HG03521 (cell line): ENCODE measurements around the gene SORBS2.
"Not testable (repeated sequence)": the region's sequence is repeated elsewhere in the genome, so short reads cannot be mapped to it uniquely, and the experiment has no call there.

ENCODE experiments used
- ATAC-seq: cut with Tn5 transposase; IDR thresholded peaks from one replicate; pipeline ENCODE4 v1.9.1; 2021; ENCODE audit warnings: mild to moderate bottlenecking, moderate library complexity; ENCODE audit not compliant: unreplicated experiment

The SORBS2 gene

GRCh38 chr4:185811509-185812364 is at the start of gene SORBS2:
TSS of gene SORBS2 (minus strand) at chr4:185812194. CDS start at chr4:185690571, 121,623 bp downstream.
- ATAC-seq, result peak; percentile 85

DNA sequence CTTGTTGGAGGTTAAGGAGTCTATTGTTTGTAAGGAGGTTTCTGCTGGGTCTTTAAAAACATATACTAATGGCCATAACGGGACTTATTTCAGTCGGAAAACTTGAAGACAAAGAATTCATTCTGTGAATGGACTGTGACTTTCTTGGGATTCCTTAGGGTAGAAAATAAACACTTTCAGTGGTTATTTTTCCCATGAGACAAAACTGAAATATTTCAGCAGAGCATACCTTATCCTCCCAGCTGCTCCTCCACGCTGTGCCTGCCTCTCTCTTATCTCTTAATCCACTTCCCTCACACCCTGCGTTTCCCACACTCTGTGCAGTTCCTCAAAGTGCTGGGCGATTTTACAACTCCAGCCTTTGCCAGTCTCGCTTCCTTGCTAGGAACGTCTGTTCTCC is 47.1 kb upstream of the SORBS2 start:
- ATAC-seq, result no peak

DNA sequence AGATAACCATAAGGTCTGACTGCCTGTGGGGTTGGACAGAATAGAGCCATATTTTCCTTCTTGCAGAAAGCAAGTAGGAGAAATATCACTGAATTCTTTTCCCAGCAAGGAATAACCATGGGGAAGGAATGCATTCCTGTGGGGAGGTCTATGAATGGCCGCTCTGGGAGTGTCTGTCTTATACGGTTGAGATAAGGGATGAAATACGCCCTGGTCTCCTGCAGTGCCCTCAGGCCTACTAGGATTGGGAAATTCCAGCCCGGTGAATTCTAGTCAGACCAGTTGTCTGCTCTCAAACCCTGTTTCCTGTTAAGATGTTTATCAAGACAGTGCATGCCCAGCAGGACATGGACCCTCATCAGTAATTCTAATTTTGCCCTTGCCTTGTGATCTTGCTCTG is 45.6 kb upstream of the SORBS2 start:
- ATAC-seq, result not testable (repeated sequence)

DNA sequence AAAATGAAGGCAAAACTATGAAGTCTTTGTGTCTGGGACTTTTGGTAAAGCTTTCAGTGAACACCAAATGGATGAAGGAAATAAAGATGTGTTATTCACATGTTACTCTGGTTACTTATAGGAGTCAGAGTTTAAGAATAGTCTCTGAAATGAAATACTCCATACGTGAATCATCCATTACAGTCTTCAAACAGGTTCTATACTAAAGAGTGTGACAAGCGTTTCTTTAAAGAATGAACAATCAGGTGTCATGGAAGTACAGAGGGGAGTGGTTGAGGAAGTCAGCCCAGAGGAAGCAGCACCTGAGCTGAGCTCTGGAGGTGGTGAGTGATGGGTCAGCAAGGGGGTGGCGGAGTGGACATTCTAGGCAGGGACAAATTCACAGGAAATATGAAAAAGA is 41.8 kb upstream of the SORBS2 start:
- ATAC-seq, result no peak

DNA sequence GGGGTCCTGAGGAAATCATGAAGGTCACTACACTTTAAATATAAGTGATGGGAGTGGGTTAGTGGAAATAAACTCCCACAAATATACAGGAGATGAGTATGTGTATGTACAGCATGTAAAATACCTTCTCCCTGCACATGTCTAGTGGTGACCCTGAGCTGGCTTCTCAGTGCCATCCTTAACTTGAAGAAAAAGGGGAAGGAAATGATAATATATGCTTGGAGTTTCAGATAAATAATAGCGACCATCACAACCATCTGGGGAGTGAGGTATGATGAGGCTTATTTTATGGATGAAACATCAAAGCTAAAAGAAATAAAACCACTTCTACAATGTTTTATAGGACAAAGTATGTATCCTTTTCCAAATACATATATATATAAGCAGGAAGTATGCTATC is 41.0 kb upstream of the SORBS2 start:
- ATAC-seq, result no peak

DNA sequence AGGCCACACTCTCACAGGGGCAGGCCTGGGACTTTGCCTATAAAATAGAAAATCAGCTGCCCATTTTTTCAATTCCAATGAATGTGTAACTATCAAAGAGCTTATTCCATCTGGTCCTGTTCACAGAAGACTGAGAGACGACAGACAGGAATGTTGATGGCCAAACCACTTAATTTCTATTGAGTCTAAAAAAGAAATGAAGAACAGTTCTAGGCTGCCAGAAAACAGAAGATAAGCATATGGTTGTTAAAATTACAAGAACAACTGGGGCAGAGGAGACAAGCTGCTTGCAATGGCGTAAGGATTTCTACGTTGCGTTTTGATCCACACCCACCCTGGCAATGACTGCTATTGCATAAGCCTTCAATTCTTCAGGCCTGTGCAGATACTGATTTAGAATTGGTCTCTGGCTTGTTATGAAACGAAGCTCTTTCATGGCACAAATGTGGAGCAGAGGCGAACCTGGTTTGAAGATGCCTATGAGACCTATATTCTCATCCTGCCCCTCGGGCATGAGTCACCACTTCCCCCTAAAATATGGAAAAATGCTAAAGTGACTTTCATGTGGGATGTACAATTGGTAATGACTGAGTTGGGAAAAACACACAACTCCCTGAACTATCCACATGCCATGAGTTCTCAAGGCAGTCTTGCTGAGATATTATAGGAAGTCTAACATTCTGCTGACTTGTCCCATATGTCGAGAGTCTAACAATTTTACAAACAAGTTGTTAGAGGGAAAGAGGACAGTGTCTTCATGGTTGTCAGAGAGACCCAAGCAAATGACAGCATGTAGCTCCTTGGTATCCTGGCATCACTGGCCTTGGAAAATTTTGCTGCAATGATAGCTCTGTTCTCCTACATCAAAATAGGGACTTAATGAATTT is 37.9 kb upstream of the SORBS2 start:
- no peak for ATAC-seq

GRCh38 chr4:185847352-185848097 is 35.5 kb upstream of the SORBS2 start:
- no peak for ATAC-seq

DNA sequence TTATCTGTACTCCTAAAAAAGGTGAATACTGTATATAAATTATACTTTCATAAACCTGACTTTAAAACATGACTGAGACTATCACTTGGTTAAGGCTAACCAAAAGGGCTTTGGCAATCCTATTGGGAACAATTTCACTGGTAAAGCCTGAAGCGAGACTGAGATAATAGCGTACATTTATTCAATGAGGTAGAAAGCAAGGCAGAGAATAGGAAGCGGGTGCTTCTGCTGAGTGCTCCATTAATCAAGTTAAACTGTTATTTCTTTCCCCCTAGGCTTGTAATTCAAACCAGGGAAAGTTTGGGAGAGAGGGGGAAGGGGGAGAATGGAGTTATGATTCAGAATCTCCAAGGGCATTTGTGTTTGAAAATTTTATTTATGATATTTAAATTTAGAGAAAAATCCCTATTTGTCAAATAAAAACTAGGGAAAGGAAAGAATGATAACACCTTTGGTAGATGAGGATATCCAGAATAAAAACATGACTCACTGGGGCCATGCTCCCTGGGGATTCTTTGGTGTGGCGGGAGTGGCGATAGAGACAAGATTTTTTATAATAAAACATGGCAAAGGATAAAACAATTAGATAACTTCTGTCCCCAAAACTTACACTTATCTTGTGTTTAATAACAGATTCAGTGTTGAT is 34.6 kb upstream of the SORBS2 start:
- ATAC-seq, result no peak

DNA sequence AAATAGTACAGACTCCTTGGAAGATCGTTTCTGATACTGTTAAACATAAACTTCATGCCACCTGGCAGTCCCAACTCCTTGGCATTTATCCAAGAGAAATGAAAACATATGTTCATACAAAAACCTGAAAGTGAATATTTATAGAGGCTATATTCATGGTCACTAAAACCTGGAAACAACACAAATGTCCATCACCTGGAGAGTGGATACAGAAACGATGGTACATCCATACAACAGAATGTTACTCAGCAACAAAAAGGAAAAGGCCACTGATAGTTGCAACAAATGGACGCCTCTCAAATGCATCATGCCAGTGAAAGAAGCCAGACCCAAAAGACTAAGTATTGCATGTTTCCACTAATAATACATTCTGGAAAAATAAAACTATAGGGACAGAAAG is 34.0 kb upstream of the SORBS2 start:
- ATAC-seq, result no peak

GRCh38 chr4:185841451-185841850 is 29.5 kb upstream of the SORBS2 start:
- ATAC-seq, result no peak

DNA sequence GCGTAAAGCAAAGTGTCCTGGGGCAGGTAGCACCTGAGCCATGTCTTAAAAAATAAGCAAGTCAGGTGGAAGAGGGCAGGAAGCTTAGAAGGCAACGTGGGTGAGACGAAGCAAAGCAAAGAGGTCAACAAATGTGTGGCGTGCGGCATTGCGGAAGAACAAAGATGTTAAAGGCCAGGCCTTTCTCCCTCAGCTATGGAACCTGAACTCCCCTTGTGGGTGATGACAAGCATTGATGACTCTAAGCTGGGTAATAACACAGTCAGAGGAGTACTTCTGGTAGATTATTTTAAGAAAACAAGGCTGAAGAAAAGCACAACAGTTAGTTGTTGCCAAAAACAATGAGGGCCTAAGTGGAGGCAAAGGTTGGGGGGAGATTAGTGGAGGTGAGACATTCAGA is 29.0 kb upstream of the SORBS2 start:
- no peak for ATAC-seq

- no peak for ATAC-seq
Observed at GRCh38 chr4:185840201-185840600, 28.2 kb upstream of the SORBS2 start.

DNA sequence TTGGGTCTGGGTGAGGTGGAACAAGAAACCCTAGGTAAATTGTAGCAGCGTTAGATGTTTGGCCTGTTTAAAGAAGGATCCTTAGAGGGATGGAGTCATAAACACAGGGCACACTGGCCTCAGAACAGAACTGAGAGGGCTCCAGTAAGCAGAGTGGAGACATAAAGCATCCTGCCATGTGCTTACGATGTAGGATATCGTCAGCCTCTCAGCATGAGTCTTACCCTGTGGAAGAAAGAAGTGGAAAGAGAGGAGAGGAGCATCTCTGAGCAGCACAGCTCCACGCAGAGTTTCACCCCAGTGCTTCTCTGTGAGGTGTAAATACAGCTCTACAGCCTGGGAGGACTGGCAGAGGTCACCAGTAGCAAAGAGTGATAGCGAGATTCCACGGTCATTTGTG is 27.8 kb upstream of the SORBS2 start:
- ATAC-seq, result no peak

DNA sequence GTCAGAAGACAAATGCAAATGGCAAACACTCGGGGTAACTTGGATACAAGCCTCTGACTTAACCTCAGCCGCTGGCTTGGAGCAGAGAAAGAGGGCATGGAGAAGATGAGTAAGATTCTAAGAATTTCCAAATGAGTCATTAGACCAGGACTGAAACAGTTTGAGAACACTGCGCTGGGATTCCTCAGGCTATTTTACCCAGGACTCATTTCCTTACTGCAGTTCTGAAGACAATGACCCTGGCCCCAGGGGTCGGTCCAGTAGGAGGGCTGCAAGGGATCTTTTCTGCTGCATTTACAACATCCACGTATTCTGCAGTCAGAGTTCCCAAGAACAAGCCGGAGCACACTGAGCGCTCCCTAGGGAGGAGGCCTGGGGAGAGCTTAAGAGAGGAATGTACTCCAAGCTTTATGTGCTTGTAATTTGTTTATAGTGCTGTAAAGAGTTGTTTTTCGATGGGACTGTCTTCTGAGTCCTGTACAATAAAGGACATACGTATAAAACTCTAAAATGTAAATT is 27.3 kb upstream of the SORBS2 start:
- no peak for ATAC-seq

DNA sequence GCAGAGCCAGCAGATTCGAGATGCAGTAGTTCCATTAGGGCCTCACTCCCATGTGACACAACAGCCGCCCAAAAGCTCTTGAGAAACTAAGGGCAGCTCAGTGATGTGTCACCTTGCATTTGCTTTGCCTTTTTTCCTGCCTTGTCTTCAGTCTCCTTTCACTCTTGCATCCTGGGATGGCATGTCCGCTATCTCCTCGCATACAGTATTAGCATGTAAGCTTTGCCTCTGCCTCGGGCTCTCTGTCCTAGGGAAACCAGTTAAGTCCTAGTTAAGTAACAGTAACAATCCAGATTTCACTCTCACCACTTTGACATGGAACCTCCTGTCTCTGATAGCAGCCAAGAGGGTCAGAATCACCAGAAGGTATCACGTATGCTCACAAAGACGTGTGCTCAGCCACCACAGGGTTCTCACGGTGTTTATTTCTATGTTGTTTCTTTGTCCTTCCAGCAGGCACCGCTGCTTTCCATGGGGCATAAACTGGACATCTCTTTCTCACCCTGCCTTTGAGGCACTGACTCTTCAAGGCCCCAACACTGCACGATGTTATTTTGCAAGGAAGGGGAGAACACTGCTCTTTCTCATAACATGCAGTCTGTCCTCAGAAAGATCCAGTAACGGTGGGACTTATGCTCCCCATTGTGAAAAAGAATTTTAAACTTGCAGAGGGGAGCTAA is 26.7 kb upstream of the SORBS2 start:
- ATAC-seq, result no peak

DNA sequence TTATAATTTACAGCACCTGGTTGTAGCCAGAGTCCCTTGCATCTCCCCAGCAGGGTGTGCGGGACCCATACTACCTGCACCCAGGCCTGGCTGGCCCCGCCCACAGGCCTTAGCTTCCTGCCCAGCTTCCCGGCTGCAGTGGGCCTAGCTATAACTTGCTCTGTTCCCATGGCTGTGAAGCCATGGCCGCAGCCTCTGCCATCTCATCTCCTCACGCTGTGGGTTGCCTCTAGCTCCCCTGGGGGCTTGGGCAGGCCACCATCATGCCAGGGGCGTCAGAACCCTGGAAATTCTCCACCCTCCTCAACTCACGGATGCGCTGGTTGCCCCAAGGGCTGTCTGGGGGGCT is 26.1 kb upstream of the SORBS2 start:
- ATAC-seq, result no peak

- ATAC-seq, result no peak
Observed at GRCh38 chr4:185837415-185838103, 25.6 kb upstream of the SORBS2 start.

GRCh38 chr4:185836241-185837084 is 24.5 kb upstream of the SORBS2 start:
- no peak for ATAC-seq

- no peak for ATAC-seq
Observed at GRCh38 chr4:185835814-185836213, 23.8 kb upstream of the SORBS2 start.
